Stimulated activated CD8-positive, alpha-beta memory T cell treated with anti-CD3 and anti-CD28 coated beads, Interleukin-7, amount 100 ng/mL, for 48 hours (primary cell): Measurements from ENCODE around the gene KAT8.
"Not testable (repeated sequence)": the region's sequence is repeated elsewhere in the genome, so short reads cannot be mapped to it uniquely, and the experiment has no call there.

ENCODE experiments used
- DNase-seq, 2 donors: peaks; one replicate each; pipeline ENCODE4 v3.0.0-alpha.2; 2020; ENCODE audit warnings: low read depth in 1 of 2; ENCODE audit errors: extremely low read depth in 1 of 2

The KAT8 gene

GRCh38 chr16:31130336-31130891 is 12.9 kb downstream of the KAT8 start:
- no peak for DNase-seq

GRCh38 chr16:31130899-31131298 is 13.4 kb downstream of the KAT8 start:
- DNase-seq = no peak

- DNase-seq = no peak
Observed at GRCh38 chr16:31131416-31131815, 14.0 kb downstream of the KAT8 start.

GRCh38 chr16:31131841-31132271 is 14.4 kb downstream of the KAT8 start:
- DNase-seq = no peak

GRCh38 chr16:31132303-31132979 is 15.0 kb downstream of the KAT8 start:
- no peak for DNase-seq

GRCh38 chr16:31133046-31133501 is 15.6 kb downstream of the KAT8 start:
- no peak for DNase-seq

- no peak for DNase-seq
Observed at GRCh38 chr16:31134091-31134571, 16.7 kb downstream of the KAT8 start.

- DNase-seq = no peak
Observed at GRCh38 chr16:31134625-31135534, 17.4 kb downstream of the KAT8 start.

- DNase-seq = no peak
Observed at GRCh38 chr16:31135535-31136286, 18.2 kb downstream of the KAT8 start, which contains the start of gene PRSS8. PRSS8 (minus strand) TSS chr16:31135727; CDS start chr16:31135498, 229 bp downstream.

- no peak for DNase-seq
Observed at GRCh38 chr16:31136287-31136662, 18.8 kb downstream of the KAT8 start.

GRCh38 chr16:31136822-31137499 is 19.5 kb downstream of the KAT8 start:
- DNase-seq = not testable (repeated sequence)

GRCh38 chr16:31138621-31139578 is 21.4 kb downstream of the KAT8 start:
- no peak for DNase-seq

- not testable (repeated sequence) for DNase-seq
Observed at GRCh38 chr16:31141071-31141469, 23.6 kb downstream of the KAT8 start.

GRCh38 chr16:31141489-31142108 is 24.1 kb downstream of the KAT8 start:
- DNase-seq = no peak

GRCh38 chr16:31142109-31143010 is 24.9 kb downstream of the KAT8 start:
- peak; percentile 98 for DNase-seq

- DNase-seq = no peak
Observed at GRCh38 chr16:31143011-31143693, 25.7 kb downstream of the KAT8 start.

- no peak for DNase-seq
Observed at GRCh38 chr16:31143694-31144148, 26.3 kb downstream of the KAT8 start.
